Sigmoid colon (tissue), 7 donors: ENCODE results near the gene MIDN. TPM values are rescaled to one million over a fixed set of nuclear protein-coding genes. Genes with fewer than 3 reads are reported as not detected.

Experiments used
- DNase-seq: peaks from one replicate; pipeline ENCODE4 v3.0.0-alpha.2; 2019
- H3K27ac ChIP-seq, 4 donors: fragments of 200-600 bp; sonication (generic); one replicate each; pipeline ENCODE4 v1.5.1; 2016 to 2019; ENCODE audit warnings: mild to moderate bottlenecking in 1 of 4
- H3K27me3 ChIP-seq, 3 donors: fragments of 200-600 bp; sonication (generic); one replicate each; pipeline ENCODE4 v1.5.1; 2019; ENCODE audit warnings: mild to moderate bottlenecking in 1 of 3
- H3K36me3 ChIP-seq, 4 donors: fragments of 200-600 bp; sonication (generic); one replicate each; pipeline ENCODE4 v1.5.1; 2016 to 2019
- H3K4me1 ChIP-seq, 4 donors: fragments of 200-600 bp; sonication (generic); one replicate each; pipeline ENCODE4 v1.5.1; 2017 to 2019
- H3K4me3 ChIP-seq, 4 donors: fragments of 200-600 bp; sonication (generic); one replicate each; pipeline ENCODE4 v1.5.1; 2017 to 2019; ENCODE audit warnings: mild to moderate bottlenecking in 2 of 4, moderate library complexity in 1 of 4
- H3K9me3 ChIP-seq, 4 donors: fragments of 200-600 bp in 3 of 4; sonication (generic) in 3 of 4; one replicate each; pipeline versions ENCODE4 v1.5.1 to v1.6.1; 2013 to 2019
- CTCF ChIP-seq, 4 experiments: fragments of 450-650 bp in 3 of 4; fragments of 200-600 bp in 1 of 4; IDR thresholded peaks; one replicate each; pipeline ENCODE4 v1.5.1; 2016 to 2019; ENCODE audit warnings: antibody characterized with exemption in 4 of 4, mild to moderate bottlenecking in 3 of 4, moderate library complexity in 2 of 4
- EP300 ChIP-seq, 4 donors: sonication (generic); formaldehyde crosslinking; IDR thresholded peaks; one replicate each; pipeline ENCODE4 v1.6.1; 2017; ENCODE audit warnings: antibody characterized with exemption in 4 of 4
- POLR2A ChIP-seq, 2 donors: fragments of 450-650 bp; IDR thresholded peaks; one replicate each; pipeline ENCODE4 v1.6.1; 2016; ENCODE audit warnings: antibody characterized with exemption in 2 of 2, mild to moderate bottlenecking in 2 of 2, moderate library complexity in 2 of 2
- POLR2AphosphoS5 ChIP-seq, 4 donors: sonication (generic); formaldehyde crosslinking; IDR thresholded peaks; one replicate each; pipeline ENCODE4 v1.6.1; 2017; ENCODE audit warnings: antibody characterized with exemption in 4 of 4
- WGBS, 2 donors: extraction: QIAGEN DNeasy Blood & Tissue Kit; methylation state at CpG; one replicate each; pipeline ENCODE4 v1.1.7; 2013; 5-methylcytosine and 5-hydroxymethylcytosine counted together
- intact Hi-C: fragments of 100-400 bp; cut with DNase I; formaldehyde crosslinking; loops from one replicate; pipeline ENCODE4 v1.15.1; 2023
- polyA plus RNA-seq, 3 donors: library from polyadenylated mRNA; stranded (reverse); fragments of 200-250 nt; gene quantifications; one replicate each; pipeline ENCODE4 v1.2.3, GENCODE V29; 2013
- total RNA-seq, 4 donors: library from RNA; depleted of rRNA; stranded (reverse); fragments of >200 nt; gene quantifications; one replicate each; pipeline ENCODE4 v1.1.0, GENCODE V29; 2016
- donor health status: healthy with polysubstance abuse.
- donor health status: Bipolar disorder and iron deficiency.
- donor health status: healthy.

MIDN gene
- total and polyA plus RNA-seq, 7 donors = 14.6 to 87.0 (median 42.1) TPM

GRCh38 chr19:1274081-1274851 lies 25.9 kb downstream of the MIDN start:
- intact Hi-C loops = no loop called here
- Histone ChIP-seq H3K27me3 (no peaks in the 10 kb centered on the region), H3K4me3 (peak overlapping the region in 3 of 4 donors; percentile 58 to 64 (median 63)), H3K27ac (peak overlapping the region; percentile 94 to 100 (median 97)), H3K9me3 (no peaks in the 10 kb centered on the region), H3K36me3 (peaks cover 41 to 56% (median 45%) of the 10 kb centered on the region in 4 donors), H3K4me1 (peaks cover 0 to 66% (median 65%) of the 10 kb centered on the region in 4 donors)
- no peak for TF ChIP-seq POLR2A (IDR thresholded peaks at IDR 0.05)
- no peak for TF ChIP-seq EP300 (IDR thresholded peaks at IDR 0.05)
- no peak for TF ChIP-seq POLR2AphosphoS5 (IDR thresholded peaks at IDR 0.05)
- TF ChIP-seq CTCF (IDR thresholded peaks at IDR 0.05) = no peak
- WGBS, 2 donors = 86% methylated on average over 46 of the region's 46 CpGs
- DNase-seq = no peak

- peaks cover 42 to 58% (median 47%) of the 10 kb centered on the region in 4 donors for H3K36me3 ChIP-seq
- H3K9me3 ChIP-seq = no peaks in the 10 kb centered on the region
- DNase-seq = peak; percentile 77
- H3K4me3 ChIP-seq = peak overlapping the region; percentile 27 to 64 (median 60)
- 29 to 39% methylated on average over 44 of the region's 44 CpGs for whole genome bisulfite sequencing, 2 donors
- peaks cover 0 to 65% (median 64%) of the 10 kb centered on the region in 4 donors for H3K4me1 ChIP-seq
- H3K27me3 ChIP-seq = no peaks in the 10 kb centered on the region
- intact Hi-C loops = loop anchor here (5.0 kb wide), 3 partner anchors 82 to 132 kb away; partner anchors contain the start of genes DAZAP1 and NDUFS7
- peak overlapping the region; percentile 94 to 100 (median 97) for H3K27ac ChIP-seq
- no peak for TF ChIP-seq POLR2AphosphoS5 (IDR thresholded peaks at IDR 0.05)
These were observed 26.5 kb downstream of the MIDN start for GRCh38 chr19:1274852-1275259.

GRCh38 chr19:1275260-1275975 lies 27.0 kb downstream of the MIDN start, which contains the start of gene FAM174C:
FAM174C (plus strand) TSS chr19:1275530; CDS start chr19:1275550, 20 bp downstream.
- DNase-seq = peak; percentile 98
- 1% methylated on average over 98 of the region's 98 CpGs for WGBS, 2 donors
- TF ChIP-seq POLR2AphosphoS5 (IDR thresholded peaks at IDR 0.05) = peak; percentile 63 to 84 (median 70)
- TF ChIP-seq CTCF (IDR thresholded peaks at IDR 0.05) = no peak
- peak in 1 of 4 donors; percentile 57 for TF ChIP-seq EP300 (IDR thresholded peaks at IDR 0.05)
- peak; percentile 44 to 46 for TF ChIP-seq POLR2A (IDR thresholded peaks at IDR 0.05)
- Histone ChIP-seq H3K36me3 (peaks cover 42 to 58% (median 47%) of the 10 kb centered on the region in 4 donors), H3K4me1 (peaks cover 0 to 62% (median 60%) of the 10 kb centered on the region in 4 donors), H3K27me3 (no peaks in the 10 kb centered on the region), H3K27ac (peak within 1 kb of the TSS; percentile 94 to 100 (median 97)), H3K4me3 (peak within 1 kb of the TSS; percentile 44 to 64 (median 60)), H3K9me3 (no peaks in the 10 kb centered on the region)
- intact Hi-C loops = loop anchor here (5.0 kb wide), 3 partner anchors 82 to 132 kb away; partner anchors contain the start of genes DAZAP1 and NDUFS7

GRCh38 chr19:1275976-1276627 lies 27.7 kb downstream of the MIDN start:
- TF ChIP-seq CTCF (IDR thresholded peaks at IDR 0.05) (no peak), POLR2AphosphoS5 (IDR thresholded peaks at IDR 0.05) (peak in 3 of 4 donors; percentile 66 to 89 (median 82)), POLR2A (IDR thresholded peaks at IDR 0.05) (peak; percentile 29 to 31)
- intact Hi-C loops = loop anchor here (5.0 kb wide), 3 partner anchors 81 to 131 kb away; partner anchors contain the start of genes DAZAP1 and NDUFS7
- Histone ChIP-seq H3K36me3 (peaks cover 38 to 55% (median 44%) of the 10 kb centered on the region in 4 donors), H3K4me1 (peaks cover 0 to 56% (median 53%) of the 10 kb centered on the region in 4 donors), H3K27ac (peak overlapping the region; percentile 94 to 100 (median 97)), H3K4me3 (peak overlapping the region; percentile 44 to 64 (median 60)), H3K9me3 (no peaks in the 10 kb centered on the region), H3K27me3 (no peaks in the 10 kb centered on the region)
- DNase-seq = peak; percentile 88
- WGBS, 2 donors = 2 to 4% methylated on average over 43 of the region's 43 CpGs
